Smooth muscle cell (in vitro differentiated cells): ENCODE results near the gene POMT2. TPM values are rescaled to one million over a fixed set of nuclear protein-coding genes. Genes with fewer than 3 reads are reported as not detected.
"Not testable (repeated sequence)": the region's sequence is repeated elsewhere in the genome, so short reads cannot be mapped to it uniquely, and the experiment has no call there.

Experiments used
- DNase-seq: peaks from one replicate; lab custom pipeline; 2025; ENCODE audit not compliant: unreplicated experiment; lab: John Stamatoyannopoulos, UW
- H2AFZ ChIP-seq: fragments of 200-600 bp; sonication (generic); 2 replicates; pipeline ENCODE4 v1.6.0; 2016; ENCODE audit warnings: antibody characterized with exemption, low read depth, mild to moderate bottlenecking
- H3F3A ChIP-seq: fragments of 200-600 bp; sonication (generic); 2 replicates; pipeline ENCODE4 v1.6.0; 2017; ENCODE audit warnings: antibody characterized with exemption, low read depth
- H3K27ac ChIP-seq: fragments of 200-600 bp; sonication (generic); 2 replicates; pipeline ENCODE4 v1.5.1; 2016; ENCODE audit warnings: low read depth, mild to moderate bottlenecking
- H3K27me3 ChIP-seq: fragments of 200-600 bp; sonication (generic); 2 replicates; pipeline ENCODE4 v1.6.1; 2016; ENCODE audit warnings: low read depth, mild to moderate bottlenecking
- H3K36me3 ChIP-seq: fragments of 200-600 bp; sonication (generic); 2 replicates; pipeline ENCODE4 v1.5.1; 2016; ENCODE audit warnings: low read depth
- H3K4me1 ChIP-seq: fragments of 200-600 bp; sonication (generic); 2 replicates; pipeline ENCODE4 v1.5.1; 2016; ENCODE audit warnings: low read depth
- H3K4me2 ChIP-seq: fragments of 200-600 bp; sonication (generic); 2 replicates; pipeline ENCODE4 v1.6.0; 2016; ENCODE audit warnings: mild to moderate bottlenecking
- H3K4me3 ChIP-seq: fragments of 200-600 bp; sonication (generic); 2 replicates; pipeline ENCODE4 v1.5.1; 2016; ENCODE audit warnings: mild to moderate bottlenecking
- H3K79me2 ChIP-seq: fragments of 200-600 bp; sonication (generic); 2 replicates; pipeline ENCODE4 v1.6.0; 2016; ENCODE audit warnings: low read depth, mild to moderate bottlenecking
- H3K9ac ChIP-seq: fragments of 200-600 bp; sonication (generic); 2 replicates; pipeline ENCODE4 v1.6.0; 2016; ENCODE audit warnings: low read depth
- H3K9me3 ChIP-seq: fragments of 200-600 bp; sonication (generic); replicated peaks from 2 replicates; pipeline ENCODE4 v1.5.1; 2016; ENCODE audit warnings: low read depth
- H4K20me1 ChIP-seq: fragments of 200-600 bp; sonication (generic); 2 replicates; pipeline ENCODE4 v1.6.0; 2016; ENCODE audit warnings: low read depth
- WGBS: methylation state at CpG from one replicate; pipeline ENCODE4 v1.1.7; 2016; ENCODE audit warnings: low lambda C conversion rate; 5-methylcytosine and 5-hydroxymethylcytosine counted together
- polyA plus RNA-seq: library from polyadenylated mRNA; unstranded; fragments of >200 nt; fragmentation: Nextera tagmentation; extraction: Ambion mirVana; gene quantifications from 2 replicates; pipeline ENCODE4 v1.2.1, GENCODE V29; 2016
- total RNA-seq: library from RNA; depleted of rRNA; stranded (reverse); fragments of >200 nt; gene quantifications from 2 replicates; pipeline ENCODE4 v1.2.3, GENCODE V29; 2014
- TF ChIP-seq, protein P1 (sequence below): fragments of 200-600 bp; sonication (generic); IDR thresholded peaks from 2 replicates; pipeline ENCODE4 v1.5.1; 2017; ENCODE audit warnings: borderline replicate concordance, mild to moderate bottlenecking, antibody characterized with exemption; ENCODE audit not compliant: insufficient read depth, poor library complexity, severe bottlenecking

POMT2 gene
- total and polyA plus RNA-seq, 2 experiments from 2014 or later = 15.9 to 39.8 TPM

DNA sequence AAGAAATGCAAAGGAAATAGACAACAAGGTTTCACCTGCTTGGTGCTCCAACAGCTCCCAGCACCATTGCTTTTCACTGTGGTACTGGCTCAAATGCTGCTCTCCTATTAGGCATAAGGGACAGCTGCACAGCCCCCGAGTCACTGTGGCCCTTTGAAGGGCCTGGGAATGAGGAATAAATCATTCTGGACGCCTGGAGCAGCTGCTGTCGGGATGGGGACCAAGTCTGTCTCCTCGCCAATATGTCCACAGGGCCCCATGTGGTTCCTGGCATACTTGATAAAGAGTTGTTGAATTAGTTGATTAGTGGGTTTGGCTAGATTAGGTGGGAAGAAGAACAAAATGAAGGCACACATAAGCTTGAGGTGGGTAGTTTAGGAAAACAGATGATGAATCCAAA, 36.6 kb downstream of the POMT2 start:
- DNase-seq = no peak
- no peaks in the 10 kb centered on the region for H3K9me3 ChIP-seq
- no peaks in the 10 kb centered on the region for H4K20me1 ChIP-seq
- TF ChIP-seq, protein P1, sequence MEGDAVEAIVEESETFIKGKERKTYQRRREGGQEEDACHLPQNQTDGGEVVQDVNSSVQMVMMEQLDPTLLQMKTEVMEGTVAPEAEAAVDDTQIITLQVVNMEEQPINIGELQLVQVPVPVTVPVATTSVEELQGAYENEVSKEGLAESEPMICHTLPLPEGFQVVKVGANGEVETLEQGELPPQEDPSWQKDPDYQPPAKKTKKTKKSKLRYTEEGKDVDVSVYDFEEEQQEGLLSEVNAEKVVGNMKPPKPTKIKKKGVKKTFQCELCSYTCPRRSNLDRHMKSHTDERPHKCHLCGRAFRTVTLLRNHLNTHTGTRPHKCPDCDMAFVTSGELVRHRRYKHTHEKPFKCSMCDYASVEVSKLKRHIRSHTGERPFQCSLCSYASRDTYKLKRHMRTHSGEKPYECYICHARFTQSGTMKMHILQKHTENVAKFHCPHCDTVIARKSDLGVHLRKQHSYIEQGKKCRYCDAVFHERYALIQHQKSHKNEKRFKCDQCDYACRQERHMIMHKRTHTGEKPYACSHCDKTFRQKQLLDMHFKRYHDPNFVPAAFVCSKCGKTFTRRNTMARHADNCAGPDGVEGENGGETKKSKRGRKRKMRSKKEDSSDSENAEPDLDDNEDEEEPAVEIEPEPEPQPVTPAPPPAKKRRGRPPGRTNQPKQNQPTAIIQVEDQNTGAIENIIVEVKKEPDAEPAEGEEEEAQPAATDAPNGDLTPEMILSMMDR = no peak
- 96% methylated on average over 4 of the region's 4 CpGs for WGBS
- H3K36me3 ChIP-seq = peaks cover 10% of the 10 kb centered on the region
- H3K4me3 ChIP-seq = no peak overlapping the region
- no peak overlapping the region for H3K4me2 ChIP-seq
- no peaks in the 10 kb centered on the region for H3K79me2 ChIP-seq
- no peaks in the 10 kb centered on the region for H3K27me3 ChIP-seq
- H3K27ac ChIP-seq = no peak overlapping the region
- H3K9ac ChIP-seq = no peak overlapping the region
- no peak overlapping the region for H2AFZ ChIP-seq
- no peaks in the 10 kb centered on the region for H3F3A ChIP-seq
- no peaks in the 10 kb centered on the region for H3K4me1 ChIP-seq

DNA sequence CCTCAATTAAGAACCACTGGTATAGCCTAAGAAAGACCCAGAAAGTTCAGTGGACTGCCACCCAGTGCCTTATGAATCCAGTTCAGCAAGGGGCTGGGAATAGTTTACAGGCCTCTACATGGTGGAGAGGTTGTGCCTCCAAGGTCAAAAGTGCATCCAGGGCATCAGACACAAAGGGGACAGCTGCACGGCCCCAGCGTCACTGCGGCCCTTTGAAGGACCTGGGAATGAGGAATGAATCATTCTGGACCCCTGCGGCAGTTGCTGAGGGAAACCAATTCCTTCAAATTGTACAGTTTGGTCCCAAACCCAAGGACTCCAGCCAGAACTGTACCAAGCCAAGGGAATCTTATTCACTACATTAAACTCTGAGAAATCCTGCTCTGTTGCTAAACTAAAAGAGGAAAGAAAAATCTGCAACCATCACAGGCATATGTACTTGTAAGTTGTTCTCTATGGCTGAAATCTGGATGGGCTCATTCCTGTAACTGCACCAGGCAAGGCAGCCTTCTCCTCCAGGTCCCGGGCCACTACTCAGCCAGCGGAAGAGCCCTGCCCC, 38.8 kb downstream of the POMT2 start:
- TF ChIP-seq, protein P1 = no peak
- 96% methylated on average over 6 of the region's 6 CpGs for WGBS
- H3K36me3 ChIP-seq = peaks cover 8% of the 10 kb centered on the region
- no peaks in the 10 kb centered on the region for H3K9me3 ChIP-seq
- no peak for DNase-seq
- no peak overlapping the region for H3K27ac ChIP-seq
- no peak overlapping the region for H3K4me2 ChIP-seq
- no peaks in the 10 kb centered on the region for H3K4me1 ChIP-seq
- H3K79me2 ChIP-seq = no peaks in the 10 kb centered on the region
- no peaks in the 10 kb centered on the region for H3K27me3 ChIP-seq
- no peaks in the 10 kb centered on the region for H4K20me1 ChIP-seq
- no peaks in the 10 kb centered on the region for H3F3A ChIP-seq
- H2AFZ ChIP-seq = no peak overlapping the region
- H3K9ac ChIP-seq = no peak overlapping the region
- H3K4me3 ChIP-seq = no peak overlapping the region

DNA sequence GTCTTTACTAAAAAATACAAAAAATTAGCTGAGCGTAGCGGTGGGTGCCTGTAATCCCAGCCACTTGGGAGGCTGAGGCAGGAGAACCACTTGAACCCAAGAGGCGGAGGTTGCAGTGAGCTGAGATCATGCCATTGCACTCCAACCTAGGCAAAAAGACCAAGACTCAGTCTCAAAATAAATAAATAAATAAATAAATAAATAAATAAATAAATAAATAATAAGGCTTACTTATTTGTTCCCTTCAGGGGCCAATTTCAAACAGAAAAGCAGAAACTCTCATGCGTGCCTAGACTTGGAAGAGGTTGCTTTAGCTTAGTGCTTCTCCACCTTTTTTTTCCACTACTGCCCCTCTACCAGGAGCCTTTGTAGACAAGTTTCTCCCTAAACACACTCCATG, 39.8 kb downstream of the POMT2 start:
- H3K27me3 ChIP-seq, H3K27ac ChIP-seq, H3K79me2 ChIP-seq, DNase-seq, H3K4me1 ChIP-seq, H3K4me3 ChIP-seq, H2AFZ ChIP-seq, H3K4me2 ChIP-seq, H3K36me3 ChIP-seq, H4K20me1 ChIP-seq, H3F3A ChIP-seq, H3K9ac ChIP-seq, H3K9me3 ChIP-seq: not testable (repeated sequence)
- 98% methylated on average over 4 of the region's 4 CpGs for WGBS

DNA sequence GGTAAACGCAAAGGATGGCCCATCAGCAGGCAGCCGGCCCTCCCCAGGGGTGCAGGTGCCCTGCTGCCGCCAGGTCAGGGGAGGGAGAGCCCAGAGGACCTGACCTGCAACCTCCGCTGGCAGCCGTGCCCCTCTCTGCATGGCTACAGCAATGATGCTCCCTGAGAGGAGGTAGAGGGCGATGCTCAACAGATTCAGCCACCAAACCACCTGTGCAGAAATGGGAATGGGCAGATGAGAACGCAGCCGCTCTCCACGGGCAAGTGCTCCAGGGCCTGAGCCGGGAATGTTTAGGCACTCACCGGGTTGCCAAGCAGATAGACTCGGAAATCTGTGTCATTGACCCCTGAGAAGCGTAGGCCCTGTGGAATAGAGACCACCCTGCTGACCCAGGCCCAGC, 41.0 kb downstream of the POMT2 start:
- Histone ChIP-seq H3K4me2 (no peak overlapping the region), H4K20me1 (no peaks in the 10 kb centered on the region), H3K27me3 (no peaks in the 10 kb centered on the region), H2AFZ (no peak overlapping the region), H3F3A (no peaks in the 10 kb centered on the region), H3K9me3 (no peaks in the 10 kb centered on the region), H3K36me3 (no peaks in the 10 kb centered on the region), H3K27ac (no peak overlapping the region), H3K4me1 (no peaks in the 10 kb centered on the region), H3K9ac (no peak overlapping the region), H3K79me2 (no peaks in the 10 kb centered on the region), H3K4me3 (no peak overlapping the region)
- no peak for DNase-seq
- WGBS = 97% methylated on average over 13 of the region's 13 CpGs
- TF ChIP-seq, protein P1 = no peak
